GM23338 (cell line): Measurements from ENCODE around the gene ANKIB1. TPM values are rescaled to one million over a fixed set of nuclear protein-coding genes. Genes with fewer than 3 reads are reported as not detected.

ENCODE experiments used
- ATAC-seq: fragments of 200-7000 bp; cut with Tn5 transposase; 3 replicates; pipeline ENCODE4 v1.9.1; 2020
- DNase-seq: peaks from one replicate; pipeline ENCODE4 v3.0.0-alpha.2; 2015; ENCODE audit warnings: low spot score
- H2AFZ ChIP-seq: fragments of 200-600 bp; sonication (generic); 2 replicates; pipeline ENCODE4 v1.8.0; 2016; ENCODE audit warnings: antibody characterized with exemption, mild to moderate bottlenecking, moderate library complexity
- H3F3A ChIP-seq: fragments of 200-600 bp; sonication (generic); replicated peaks from 2 replicates; pipeline ENCODE4 v1.8.0; 2017; ENCODE audit warnings: antibody characterized with exemption, mixed run types, low read depth
- H3K27ac ChIP-seq: fragments of 200-600 bp; sonication (generic); 2 replicates; pipeline ENCODE4 v1.6.1; 2016; ENCODE audit warnings: low read depth
- H3K27me3 ChIP-seq: fragments of 200-600 bp; sonication (generic); 2 replicates; pipeline ENCODE4 v1.8.0; 2016; ENCODE audit warnings: mild to moderate bottlenecking, mixed run types, moderate library complexity; ENCODE audit not compliant: insufficient read depth
- H3K36me3 ChIP-seq: fragments of 200-600 bp; sonication (generic); 2 replicates; pipeline ENCODE4 v1.8.0; 2016; ENCODE audit warnings: mild to moderate bottlenecking; ENCODE audit not compliant: insufficient read depth
- H3K4me1 ChIP-seq: fragments of 200-600 bp; sonication (generic); 2 replicates; pipeline ENCODE4 v1.8.0; 2016; ENCODE audit warnings: mild to moderate bottlenecking, moderate library complexity; ENCODE audit not compliant: insufficient read depth
- H3K4me2 ChIP-seq: fragments of 200-600 bp; sonication (generic); 2 replicates; pipeline ENCODE4 v1.7.1; 2017; ENCODE audit warnings: mixed run types
- H3K4me3 ChIP-seq: fragments of 200-600 bp; sonication (generic); 2 replicates; pipeline ENCODE4 v1.6.1; 2016; ENCODE audit warnings: mixed run types
- H3K79me2 ChIP-seq: fragments of 200-600 bp; sonication (generic); replicated peaks from 2 replicates; pipeline ENCODE4 v1.8.0; 2017; ENCODE audit warnings: mild to moderate bottlenecking; ENCODE audit not compliant: insufficient read depth
- H3K9me2 ChIP-seq: fragments of 200-600 bp; sonication (generic); 2 replicates; pipeline ENCODE4 v1.8.0; 2017; ENCODE audit not compliant: insufficient read depth
- H4K20me1 ChIP-seq: fragments of 200-600 bp; sonication (generic); replicated peaks from 2 replicates; pipeline ENCODE4 v1.8.0; 2017; ENCODE audit warnings: mild to moderate bottlenecking; ENCODE audit not compliant: insufficient read depth
- H3K27ac Mint-ChIP-seq: 2 replicates; pipeline ENCODE4 v1.8.0; 2020; ENCODE audit warnings: inconsistent platforms, mild to moderate bottlenecking, moderate library complexity, mixed read lengths
- H3K27me3 Mint-ChIP-seq: 3 replicates; pipeline ENCODE4 v1.8.0; 2022; ENCODE audit warnings: low read depth, mild to moderate bottlenecking, moderate library complexity, mixed read lengths, inconsistent platforms; ENCODE audit not compliant: insufficient read depth, poor library complexity
- H3K36me3 Mint-ChIP-seq: 3 replicates; pipeline ENCODE4 v1.8.0; 2021; ENCODE audit warnings: low read depth, mild to moderate bottlenecking, inconsistent platforms, moderate library complexity, mixed read lengths
- H3K4me1 Mint-ChIP-seq: 3 replicates; pipeline ENCODE4 v1.8.0; 2020; ENCODE audit warnings: mild to moderate bottlenecking, inconsistent platforms, mixed read lengths
- H3K4me3 Mint-ChIP-seq: 3 replicates; pipeline ENCODE4 v1.8.0; 2021; ENCODE audit warnings: moderate library complexity, mild to moderate bottlenecking, inconsistent platforms, mixed read lengths
- H3K9me3 Mint-ChIP-seq: 3 replicates; pipeline ENCODE4 v1.8.0; 2020; ENCODE audit warnings: moderate library complexity, mild to moderate bottlenecking, inconsistent platforms, mixed read lengths
- CREB1 ChIP-seq: fragments of 250-450 bp; sonication (Bioruptor Pico); IDR thresholded peaks from 2 replicates; pipeline ENCODE4 v1.5.0; 2020; ENCODE audit warnings: low read depth, mild to moderate bottlenecking, moderate library complexity
- EZH2 ChIP-seq: fragments of 200-600 bp; sonication (generic); IDR thresholded peaks from one replicate; pipeline ENCODE4 v1.8.0; 2017; ENCODE audit warnings: antibody characterized with exemption, mild to moderate bottlenecking, low read depth; ENCODE audit not compliant: unreplicated experiment
- EZH2phosphoT487 ChIP-seq: fragments of 200-600 bp; sonication (generic); IDR thresholded peaks from one replicate; pipeline ENCODE4 v1.8.1; 2018; ENCODE audit warnings: antibody characterized with exemption; ENCODE audit not compliant: unreplicated experiment
- JUNB ChIP-seq: IDR thresholded peaks from one replicate; pipeline ENCODE4 v1.6.1; 2016; ENCODE audit warnings: antibody characterized with exemption; ENCODE audit not compliant: unreplicated experiment
- NANOG ChIP-seq: IDR thresholded peaks from 2 replicates; pipeline ENCODE4 v1.6.1; 2016; ENCODE audit warnings: antibody characterized with exemption, borderline replicate concordance
- POLR2AphosphoS5 ChIP-seq: IDR thresholded peaks from 2 replicates; pipeline ENCODE4 v1.6.1; 2016; ENCODE audit warnings: antibody characterized with exemption, low read depth
- STAT1 ChIP-seq: IDR thresholded peaks from one replicate; pipeline ENCODE4 v1.6.1; 2016; ENCODE audit warnings: antibody characterized with exemption; ENCODE audit not compliant: unreplicated experiment
- ZNF114 ChIP-seq: fragments of 250-450 bp; sonication (Bioruptor Pico); IDR thresholded peaks from 2 replicates; pipeline ENCODE4 v1.5.0; 2020; ENCODE audit warnings: mild to moderate bottlenecking, moderate library complexity
- ZNF331 ChIP-seq: fragments of 250-450 bp; sonication (Bioruptor Pico); IDR thresholded peaks from 2 replicates; pipeline ENCODE4 v1.5.0; 2020; ENCODE audit warnings: low read depth, mild to moderate bottlenecking, moderate library complexity
- polyA plus RNA-seq: library from polyadenylated mRNA; unstranded; fragments of >200 nt; fragmentation: Nextera tagmentation; extraction: Ambion mirVana; gene quantifications from 2 replicates; pipeline ENCODE4 v1.2.1, GENCODE V29; 2016
- total RNA-seq: library from RNA; depleted of rRNA; stranded (reverse); fragments of >200 nt; shearing (Covaris generic); gene quantifications from 2 replicates; pipeline ENCODE4 v1.2.3, GENCODE V29; 2014
- TF ChIP-seq, protein P1 (sequence below): IDR thresholded peaks from 2 replicates; pipeline ENCODE4 v1.6.1; 2016; ENCODE audit warnings: antibody characterized with exemption
- TF ChIP-seq, protein P2 (sequence below): IDR thresholded peaks from one replicate; pipeline ENCODE4 v1.6.1; 2018; ENCODE audit warnings: antibody characterized with exemption; ENCODE audit not compliant: unreplicated experiment
- TF ChIP-seq, protein P3 (sequence below), 2 experiments: fragments of 200-600 bp in 1 of 2; sonication (generic) in 1 of 2; conservative IDR thresholded peaks; 2 replicates each; pipeline versions ENCODE4 v1.5.1 to v1.6.1; 2016 to 2017; ENCODE audit warnings: antibody characterized with exemption in 2 of 2, low read depth in 2 of 2, mild to moderate bottlenecking in 2 of 2, moderate library complexity in 1 of 2
- TF ChIP-seq, protein P4 (sequence below): fragments of 250-450 bp; sonication (Bioruptor Pico); IDR thresholded peaks from 2 replicates; pipeline ENCODE4 v1.5.0; 2020; ENCODE audit warnings: mild to moderate bottlenecking, moderate library complexity

ANKIB1 gene
- total and polyA plus RNA-seq, 2 experiments from 2014 or later = 19.1 to 40.3 TPM

DNA sequence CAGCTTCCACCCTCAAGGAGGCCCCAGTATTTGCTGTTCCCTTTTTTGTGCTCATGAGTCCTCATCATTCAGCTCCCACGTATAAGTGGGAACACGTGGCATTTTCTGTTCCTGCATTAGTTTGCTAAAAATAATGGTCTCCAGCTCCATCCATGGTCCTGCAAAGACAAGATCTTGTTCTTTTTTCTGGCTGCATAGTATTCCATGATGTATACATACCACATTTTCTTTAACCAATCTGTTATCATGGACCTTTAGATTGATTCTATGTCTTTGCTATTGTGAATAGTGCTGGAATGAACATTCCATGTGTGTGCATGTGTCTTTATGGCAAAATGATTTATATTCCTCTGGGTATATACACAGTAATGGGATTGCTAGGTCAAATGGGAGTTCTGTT is 17.0 kb upstream of the ANKIB1 start:
- Histone ChIP-seq H3K36me3 (peaks cover 34% of the 10 kb centered on the region), H3K9me2 (no peaks in the 10 kb centered on the region), H3K4me1 (no peaks in the 10 kb centered on the region), H3K27ac (no peak overlapping the region), H3K79me2 (no peaks in the 10 kb centered on the region), H4K20me1 (no peaks in the 10 kb centered on the region), H3F3A (no peaks in the 10 kb centered on the region), H3K4me2 (no peak overlapping the region), H3K4me3 (no peak overlapping the region), H2AFZ (no peak overlapping the region), H3K27me3 (no peaks in the 10 kb centered on the region)
- no peaks in the 10 kb centered on the region for H3K4me1 Mint-ChIP-seq
- no peak overlapping the region for H3K4me3 Mint-ChIP-seq
- H3K27me3 Mint-ChIP-seq = no peaks in the 10 kb centered on the region
- peaks cover 60% of the 10 kb centered on the region for H3K36me3 Mint-ChIP-seq
- H3K27ac Mint-ChIP-seq = no peak overlapping the region
- TF ChIP-seq ZNF114 (CRISPR knock-in tag) (no peak), STAT1 (no peak), EZH2phosphoT487 (no peak), CREB1 (CRISPR knock-in tag) (no peak), JUNB (no peak), ZNF331 (CRISPR knock-in tag) (no peak), POLR2AphosphoS5 (no peak), NANOG (no peak), EZH2 (no peak)
- TF ChIP-seq, protein P1, sequence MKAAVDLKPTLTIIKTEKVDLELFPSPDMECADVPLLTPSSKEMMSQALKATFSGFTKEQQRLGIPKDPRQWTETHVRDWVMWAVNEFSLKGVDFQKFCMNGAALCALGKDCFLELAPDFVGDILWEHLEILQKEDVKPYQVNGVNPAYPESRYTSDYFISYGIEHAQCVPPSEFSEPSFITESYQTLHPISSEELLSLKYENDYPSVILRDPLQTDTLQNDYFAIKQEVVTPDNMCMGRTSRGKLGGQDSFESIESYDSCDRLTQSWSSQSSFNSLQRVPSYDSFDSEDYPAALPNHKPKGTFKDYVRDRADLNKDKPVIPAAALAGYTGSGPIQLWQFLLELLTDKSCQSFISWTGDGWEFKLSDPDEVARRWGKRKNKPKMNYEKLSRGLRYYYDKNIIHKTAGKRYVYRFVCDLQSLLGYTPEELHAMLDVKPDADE = no peak
- TF ChIP-seq, protein P2, sequence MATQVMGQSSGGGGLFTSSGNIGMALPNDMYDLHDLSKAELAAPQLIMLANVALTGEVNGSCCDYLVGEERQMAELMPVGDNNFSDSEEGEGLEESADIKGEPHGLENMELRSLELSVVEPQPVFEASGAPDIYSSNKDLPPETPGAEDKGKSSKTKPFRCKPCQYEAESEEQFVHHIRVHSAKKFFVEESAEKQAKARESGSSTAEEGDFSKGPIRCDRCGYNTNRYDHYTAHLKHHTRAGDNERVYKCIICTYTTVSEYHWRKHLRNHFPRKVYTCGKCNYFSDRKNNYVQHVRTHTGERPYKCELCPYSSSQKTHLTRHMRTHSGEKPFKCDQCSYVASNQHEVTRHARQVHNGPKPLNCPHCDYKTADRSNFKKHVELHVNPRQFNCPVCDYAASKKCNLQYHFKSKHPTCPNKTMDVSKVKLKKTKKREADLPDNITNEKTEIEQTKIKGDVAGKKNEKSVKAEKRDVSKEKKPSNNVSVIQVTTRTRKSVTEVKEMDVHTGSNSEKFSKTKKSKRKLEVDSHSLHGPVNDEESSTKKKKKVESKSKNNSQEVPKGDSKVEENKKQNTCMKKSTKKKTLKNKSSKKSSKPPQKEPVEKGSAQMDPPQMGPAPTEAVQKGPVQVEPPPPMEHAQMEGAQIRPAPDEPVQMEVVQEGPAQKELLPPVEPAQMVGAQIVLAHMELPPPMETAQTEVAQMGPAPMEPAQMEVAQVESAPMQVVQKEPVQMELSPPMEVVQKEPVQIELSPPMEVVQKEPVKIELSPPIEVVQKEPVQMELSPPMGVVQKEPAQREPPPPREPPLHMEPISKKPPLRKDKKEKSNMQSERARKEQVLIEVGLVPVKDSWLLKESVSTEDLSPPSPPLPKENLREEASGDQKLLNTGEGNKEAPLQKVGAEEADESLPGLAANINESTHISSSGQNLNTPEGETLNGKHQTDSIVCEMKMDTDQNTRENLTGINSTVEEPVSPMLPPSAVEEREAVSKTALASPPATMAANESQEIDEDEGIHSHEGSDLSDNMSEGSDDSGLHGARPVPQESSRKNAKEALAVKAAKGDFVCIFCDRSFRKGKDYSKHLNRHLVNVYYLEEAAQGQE = no peak
- TF ChIP-seq, protein P3, sequence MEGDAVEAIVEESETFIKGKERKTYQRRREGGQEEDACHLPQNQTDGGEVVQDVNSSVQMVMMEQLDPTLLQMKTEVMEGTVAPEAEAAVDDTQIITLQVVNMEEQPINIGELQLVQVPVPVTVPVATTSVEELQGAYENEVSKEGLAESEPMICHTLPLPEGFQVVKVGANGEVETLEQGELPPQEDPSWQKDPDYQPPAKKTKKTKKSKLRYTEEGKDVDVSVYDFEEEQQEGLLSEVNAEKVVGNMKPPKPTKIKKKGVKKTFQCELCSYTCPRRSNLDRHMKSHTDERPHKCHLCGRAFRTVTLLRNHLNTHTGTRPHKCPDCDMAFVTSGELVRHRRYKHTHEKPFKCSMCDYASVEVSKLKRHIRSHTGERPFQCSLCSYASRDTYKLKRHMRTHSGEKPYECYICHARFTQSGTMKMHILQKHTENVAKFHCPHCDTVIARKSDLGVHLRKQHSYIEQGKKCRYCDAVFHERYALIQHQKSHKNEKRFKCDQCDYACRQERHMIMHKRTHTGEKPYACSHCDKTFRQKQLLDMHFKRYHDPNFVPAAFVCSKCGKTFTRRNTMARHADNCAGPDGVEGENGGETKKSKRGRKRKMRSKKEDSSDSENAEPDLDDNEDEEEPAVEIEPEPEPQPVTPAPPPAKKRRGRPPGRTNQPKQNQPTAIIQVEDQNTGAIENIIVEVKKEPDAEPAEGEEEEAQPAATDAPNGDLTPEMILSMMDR (conservative IDR thresholded peaks at IDR 0.05; ENCODE audit: low read depth in 2 of 2) = no peak
- TF ChIP-seq, protein P4, sequence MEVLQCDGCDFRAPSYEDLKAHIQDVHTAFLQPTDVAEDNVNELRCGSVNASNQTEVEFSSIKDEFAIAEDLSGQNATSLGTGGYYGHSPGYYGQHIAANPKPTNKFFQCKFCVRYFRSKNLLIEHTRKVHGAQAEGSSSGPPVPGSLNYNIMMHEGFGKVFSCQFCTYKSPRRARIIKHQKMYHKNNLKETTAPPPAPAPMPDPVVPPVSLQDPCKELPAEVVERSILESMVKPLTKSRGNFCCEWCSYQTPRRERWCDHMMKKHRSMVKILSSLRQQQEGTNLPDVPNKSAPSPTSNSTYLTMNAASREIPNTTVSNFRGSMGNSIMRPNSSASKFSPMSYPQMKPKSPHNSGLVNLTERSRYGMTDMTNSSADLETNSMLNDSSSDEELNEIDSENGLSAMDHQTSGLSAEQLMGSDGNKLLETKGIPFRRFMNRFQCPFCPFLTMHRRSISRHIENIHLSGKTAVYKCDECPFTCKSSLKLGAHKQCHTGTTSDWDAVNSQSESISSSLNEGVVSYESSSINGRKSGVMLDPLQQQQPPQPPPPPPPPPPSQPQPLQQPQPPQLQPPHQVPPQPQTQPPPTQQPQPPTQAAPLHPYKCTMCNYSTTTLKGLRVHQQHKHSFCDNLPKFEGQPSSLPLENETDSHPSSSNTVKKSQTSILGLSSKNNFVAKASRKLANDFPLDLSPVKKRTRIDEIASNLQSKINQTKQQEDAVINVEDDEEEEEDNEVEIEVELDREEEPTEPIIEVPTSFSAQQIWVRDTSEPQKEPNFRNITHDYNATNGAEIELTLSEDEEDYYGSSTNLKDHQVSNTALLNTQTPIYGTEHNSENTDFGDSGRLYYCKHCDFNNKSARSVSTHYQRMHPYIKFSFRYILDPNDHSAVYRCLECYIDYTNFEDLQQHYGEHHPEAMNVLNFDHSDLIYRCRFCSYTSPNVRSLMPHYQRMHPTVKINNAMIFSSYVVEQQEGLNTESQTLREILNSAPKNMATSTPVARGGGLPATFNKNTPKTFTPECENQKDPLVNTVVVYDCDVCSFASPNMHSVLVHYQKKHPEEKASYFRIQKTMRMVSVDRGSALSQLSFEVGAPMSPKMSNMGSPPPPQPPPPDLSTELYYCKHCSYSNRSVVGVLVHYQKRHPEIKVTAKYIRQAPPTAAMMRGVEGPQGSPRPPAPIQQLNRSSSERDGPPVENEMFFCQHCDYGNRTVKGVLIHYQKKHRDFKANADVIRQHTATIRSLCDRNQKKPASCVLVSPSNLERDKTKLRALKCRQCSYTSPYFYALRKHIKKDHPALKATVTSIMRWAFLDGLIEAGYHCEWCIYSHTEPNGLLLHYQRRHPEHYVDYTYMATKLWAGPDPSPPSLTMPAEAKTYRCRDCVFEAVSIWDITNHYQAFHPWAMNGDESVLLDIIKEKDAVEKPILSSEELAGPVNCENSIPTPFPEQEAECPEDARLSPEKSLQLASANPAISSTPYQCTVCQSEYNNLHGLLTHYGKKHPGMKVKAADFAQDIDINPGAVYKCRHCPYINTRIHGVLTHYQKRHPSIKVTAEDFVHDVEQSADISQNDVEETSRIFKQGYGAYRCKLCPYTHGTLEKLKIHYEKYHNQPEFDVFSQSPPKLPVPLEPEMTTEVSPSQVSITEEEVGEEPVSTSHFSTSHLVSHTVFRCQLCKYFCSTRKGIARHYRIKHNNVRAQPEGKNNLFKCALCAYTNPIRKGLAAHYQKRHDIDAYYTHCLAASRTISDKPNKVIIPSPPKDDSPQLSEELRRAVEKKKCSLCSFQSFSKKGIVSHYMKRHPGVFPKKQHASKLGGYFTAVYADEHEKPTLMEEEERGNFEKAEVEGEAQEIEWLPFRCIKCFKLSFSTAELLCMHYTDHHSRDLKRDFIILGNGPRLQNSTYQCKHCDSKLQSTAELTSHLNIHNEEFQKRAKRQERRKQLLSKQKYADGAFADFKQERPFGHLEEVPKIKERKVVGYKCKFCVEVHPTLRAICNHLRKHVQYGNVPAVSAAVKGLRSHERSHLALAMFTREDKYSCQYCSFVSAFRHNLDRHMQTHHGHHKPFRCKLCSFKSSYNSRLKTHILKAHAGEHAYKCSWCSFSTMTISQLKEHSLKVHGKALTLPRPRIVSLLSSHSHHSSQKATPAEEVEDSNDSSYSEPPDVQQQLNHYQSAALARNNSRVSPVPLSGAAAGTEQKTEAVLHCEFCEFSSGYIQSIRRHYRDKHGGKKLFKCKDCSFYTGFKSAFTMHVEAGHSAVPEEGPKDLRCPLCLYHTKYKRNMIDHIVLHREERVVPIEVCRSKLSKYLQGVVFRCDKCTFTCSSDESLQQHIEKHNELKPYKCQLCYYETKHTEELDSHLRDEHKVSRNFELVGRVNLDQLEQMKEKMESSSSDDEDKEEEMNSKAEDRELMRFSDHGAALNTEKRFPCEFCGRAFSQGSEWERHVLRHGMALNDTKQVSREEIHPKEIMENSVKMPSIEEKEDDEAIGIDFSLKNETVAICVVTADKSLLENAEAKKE (CRISPR knock-in tag) = no peak
- no peak for ATAC-seq
- DNase-seq = no peak
- H3K9me3 Mint-ChIP-seq = peaks cover 3% of the 10 kb centered on the region; the same call in 1 of the 3 replicates
